Right atrium auricular region (tissue), 2 donors: ENCODE data around the gene COLQ. TPM values are rescaled to one million over a fixed set of nuclear protein-coding genes. Genes with fewer than 3 reads are reported as not detected.

ENCODE experiments used
- DNase-seq: peaks from one replicate; pipeline ENCODE4 v3.0.0-alpha.2; 2019; ENCODE audit warnings: low spot score
- H3K27ac ChIP-seq, 2 donors: fragments of 200-600 bp; sonication (generic); 1 replicate in 1 of 2; 2 replicates in 1 of 2; pipeline ENCODE4 v1.5.1; 2016 to 2019
- H3K27me3 ChIP-seq, 2 donors: fragments of 200-600 bp; sonication (generic); one replicate each; pipeline versions ENCODE4 v1.5.1 to v1.6.0; 2017 to 2019
- H3K36me3 ChIP-seq: fragments of 200-600 bp; sonication (generic); one replicate; pipeline ENCODE4 v1.5.1; 2016
- H3K4me1 ChIP-seq, 2 donors: fragments of 200-600 bp; sonication (generic); one replicate each; pipeline versions ENCODE4 v1.5.1 to v1.6.0; 2017 to 2019
- H3K4me3 ChIP-seq, 2 donors: fragments of 200-600 bp; sonication (generic); 1 replicate in 1 of 2; 2 replicates in 1 of 2; pipeline ENCODE4 v1.5.1; 2017 to 2019; ENCODE audit warnings: mild to moderate bottlenecking in 1 of 2, moderate library complexity in 1 of 2
- H3K9me3 ChIP-seq, 2 donors: fragments of 200-600 bp; sonication (generic); one replicate each; pipeline ENCODE4 v1.5.1; 2019
- CTCF ChIP-seq, 2 donors: fragments of 200-600 bp; sonication (generic); IDR thresholded peaks; one replicate each; pipeline ENCODE4 v1.5.1; 2019; ENCODE audit warnings: antibody characterized with exemption in 2 of 2
- total RNA-seq, 2 donors: library from RNA; depleted of rRNA; stranded (reverse); fragments of >200 nt; gene quantifications; one replicate each; pipeline ENCODE4 v1.1.0, GENCODE V29; 2016

COLQ gene
- total RNA-seq, 2 donors from 2014 or later, result 24.3 to 38.3 TPM

DNA sequence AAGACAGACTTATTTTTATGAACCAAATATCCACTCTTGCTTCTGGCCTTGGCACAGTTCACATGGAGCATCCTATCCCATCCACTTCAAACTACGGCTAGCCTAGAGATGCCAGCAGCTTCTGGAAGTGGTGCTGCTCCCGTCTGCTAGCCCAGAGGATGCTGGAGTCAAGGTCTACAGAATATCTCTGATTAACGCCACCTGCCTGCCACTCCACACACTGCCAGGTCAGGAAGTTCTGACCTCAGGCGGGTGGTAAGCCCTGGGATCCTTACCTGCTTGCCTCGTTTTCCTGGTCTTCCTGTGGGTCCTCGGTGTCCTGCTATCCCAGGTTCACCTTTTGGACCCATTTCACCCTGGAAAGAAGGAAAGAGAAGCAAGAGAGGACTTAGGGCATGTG, 51.2 kb downstream of the COLQ start:
- H3K36me3 ChIP-seq, result no peaks in the 10 kb centered on the region
- DNase-seq, result no peak
- H3K27ac ChIP-seq, result no peak overlapping the region
- H3K27me3 ChIP-seq, result no peaks in the 10 kb centered on the region
- no peaks in the 10 kb centered on the region for H3K9me3 ChIP-seq
- H3K4me3 ChIP-seq, result no peak overlapping the region
- no peaks in the 10 kb centered on the region for H3K4me1 ChIP-seq
- no peak for TF ChIP-seq CTCF (IDR thresholded peaks at IDR 0.05)

GRCh38 chr3:15467227-15468181, 54.0 kb downstream of the COLQ start:
- Histone ChIP-seq H3K27me3 (no peaks in the 10 kb centered on the region), H3K9me3 (no peaks in the 10 kb centered on the region), H3K36me3 (peaks cover 7% of the 10 kb centered on the region), H3K27ac (no peak overlapping the region), H3K4me1 (no peaks in the 10 kb centered on the region), H3K4me3 (no peak overlapping the region)
- DNase-seq, result no peak
- no peak for TF ChIP-seq CTCF (IDR thresholded peaks at IDR 0.05)

DNA sequence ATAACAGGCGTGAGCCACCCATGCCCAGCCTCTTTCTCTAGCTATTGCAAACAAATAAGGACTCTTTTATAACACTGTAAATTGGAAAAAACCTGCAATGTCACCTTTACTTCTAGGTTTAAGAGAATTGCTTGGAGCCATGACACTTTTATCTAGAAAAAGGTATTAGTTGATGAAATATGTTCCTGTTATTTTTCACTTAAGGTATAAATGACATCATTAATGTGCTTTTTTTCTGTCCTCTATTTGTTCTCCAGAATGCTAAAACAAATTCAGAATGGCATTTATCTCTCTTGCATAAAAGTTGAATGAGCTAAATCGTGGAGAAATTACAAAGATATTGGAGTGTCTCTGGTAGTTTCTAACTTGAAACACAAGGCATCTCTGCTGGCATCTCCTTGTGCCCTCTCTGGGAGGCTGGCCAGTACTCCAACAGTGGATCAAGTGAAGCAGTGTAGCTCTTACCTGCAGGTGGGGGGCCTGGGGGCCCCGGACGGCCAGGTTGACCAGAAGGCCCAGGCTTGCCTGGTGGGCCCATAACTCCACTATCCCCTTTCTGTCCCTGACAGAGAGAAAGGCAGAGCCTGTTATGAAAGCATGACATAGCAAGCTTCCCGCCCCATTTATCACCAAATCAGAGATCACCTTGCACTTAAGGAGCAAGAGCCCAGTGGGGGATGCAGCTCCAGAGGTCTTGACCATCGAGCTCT, 55.5 kb downstream of the COLQ start:
- no peak overlapping the region for H3K27ac ChIP-seq
- H3K36me3 ChIP-seq, result peaks cover 7% of the 10 kb centered on the region
- no peak overlapping the region for H3K4me3 ChIP-seq
- no peaks in the 10 kb centered on the region for H3K27me3 ChIP-seq
- no peak for TF ChIP-seq CTCF (IDR thresholded peaks at IDR 0.05)
- no peaks in the 10 kb centered on the region for H3K9me3 ChIP-seq
- H3K4me1 ChIP-seq, result no peaks in the 10 kb centered on the region
- no peak for DNase-seq

DNA sequence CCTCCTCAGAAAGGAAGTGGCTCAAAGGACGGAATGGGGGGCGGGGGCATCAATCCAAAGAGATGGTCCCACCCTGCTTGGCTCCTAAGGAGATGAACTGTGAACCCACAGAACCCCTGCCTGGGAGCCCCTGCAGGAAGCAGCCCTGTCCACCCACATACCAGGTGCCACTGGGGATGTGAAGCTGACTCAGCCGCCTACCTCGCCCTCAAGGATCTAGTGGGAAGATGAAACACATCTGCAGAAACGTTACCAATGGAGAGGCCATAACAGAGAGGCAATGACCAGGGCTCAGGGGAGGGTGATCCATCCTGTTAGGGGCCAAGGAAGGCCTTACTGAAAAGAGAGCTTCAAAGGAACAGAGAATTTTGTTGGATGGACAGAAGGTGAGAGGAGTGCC, 59.1 kb downstream of the COLQ start:
- Histone ChIP-seq H3K27ac (no peak overlapping the region), H3K9me3 (no peaks in the 10 kb centered on the region), H3K4me1 (no peaks in the 10 kb centered on the region), H3K36me3 (peaks cover 7% of the 10 kb centered on the region), H3K27me3 (no peaks in the 10 kb centered on the region), H3K4me3 (no peak overlapping the region)
- no peak for TF ChIP-seq CTCF (IDR thresholded peaks at IDR 0.05)
- DNase-seq, result no peak

- no peak overlapping the region for H3K27ac ChIP-seq
- TF ChIP-seq CTCF (IDR thresholded peaks at IDR 0.05), result no peak
- no peak for DNase-seq
Observed at GRCh38 chr3:15460891-15461531, 60.5 kb downstream of the COLQ start.

More at GRCh38 chr3:15460891-15461531, 60.5 kb downstream of the COLQ start:
- no peaks in the 10 kb centered on the region for H3K27me3 ChIP-seq
- H3K4me1 ChIP-seq, result no peaks in the 10 kb centered on the region
- no peaks in the 10 kb centered on the region for H3K9me3 ChIP-seq
- H3K4me3 ChIP-seq, result no peak overlapping the region
- H3K36me3 ChIP-seq, result peaks cover 7% of the 10 kb centered on the region
